ENCODE data around the gene SH3BP2. TPM values are rescaled to one million over a fixed set of nuclear protein-coding genes. Genes with fewer than 3 reads are reported as not detected.

The SH3BP2 gene
- total RNA-seq, 1 experiment from 2014 or later, result 52.8 TPM

GRCh38 chr4:2754848-2755819, 37.8 kb upstream of the SH3BP2 start:
- Histone ChIP-seq H3K4me3 (replicated peaks in 1 of 2; ENCODE audit: low read depth in 1 of 2, low read length in 2 of 2) (peak overlapping the region; percentile 81 to 86), H3K9ac (ENCODE audit: low read length) (peak overlapping the region; percentile 82), H3K9me3 (ENCODE audit: control insufficient read depth in 1 of 2, insufficient read depth in 1 of 2, low read depth in 1 of 2, low read length in 2 of 2) (no peaks in the 10 kb centered on the region), H3K79me2 (ENCODE audit: insufficient read depth, low read length) (peaks cover 47% of the 10 kb centered on the region), H3K9me2 (ENCODE audit: insufficient read depth) (no peaks in the 10 kb centered on the region), H3K27ac (ENCODE audit: low read depth, low read length) (peak overlapping the region; percentile 98), H3K27me3 (ENCODE audit: insufficient read depth, low read length) (no peaks in the 10 kb centered on the region), H3K36me3 (ENCODE audit: control insufficient read depth in 1 of 2, insufficient read depth in 2 of 2, low read length in 2 of 2) (no peaks in the 10 kb centered on the region), H3K4me2 (ENCODE audit: low read length) (peak overlapping the region; percentile 82), H3K4me1 (ENCODE audit: control insufficient read depth in 1 of 2, insufficient read depth in 2 of 2, low read length in 2 of 2) (peaks cover 11 to 15% of the 10 kb centered on the region in 2 experiments; a peak in 3 of 4 replicates), H4K20me1 (ENCODE audit: insufficient read depth) (no peaks in the 10 kb centered on the region), H2AFZ (ENCODE audit: low read depth, low read length, poor library complexity, severe bottlenecking) (no peak overlapping the region)
- DNase-seq (ENCODE audit: low read depth, low spot score) (no peak), ATAC-seq (no peak)
- ChIA-PET CTCF (no interaction called here), POLR2A (no interaction called here), RAD21 (ENCODE audit: low non-redundant PET in 1 of 2, low total read pairs in 2 of 2, uncharacterized antibody in 2 of 2, unreplicated experiment in 2 of 2) (no interaction called here)
- intact Hi-C loops (cut with micrococcal nuclease), result no loop called here
- BruUV-seq (replicated peaks), result no TSS peak
- TF ChIP-seq SIN3A (IDR thresholded peaks at IDR 0.05; ENCODE audit: low read depth), result no peak
- no peak for TF ChIP-seq ATF3 (IDR thresholded peaks at IDR 0.05)
- TF ChIP-seq CEBPB (IDR thresholded peaks at IDR 0.05; ENCODE audit: low read depth), result no peak
- no peak for TF ChIP-seq MAX (IDR thresholded peaks at IDR 0.05)
- no peak for TF ChIP-seq SP1 (IDR thresholded peaks at IDR 0.05; ENCODE audit: low read depth)
- no peak for TF ChIP-seq REST (IDR thresholded peaks at IDR 0.05; ENCODE audit: low read depth)
- TF ChIP-seq EZH2phosphoT487 (IDR thresholded peaks at IDR 0.05; ENCODE audit: borderline replicate concordance), result no peak
- TF ChIP-seq POLR2AphosphoS5 (IDR thresholded peaks at IDR 0.05; ENCODE audit: low read depth, low read length), result no peak
- TF ChIP-seq YY1 (IDR thresholded peaks at IDR 0.05; ENCODE audit: extremely low read depth, insufficient replicate concordance, low read depth, low read length), result no peak
